Thoracic aorta (tissue), 2 donors: ENCODE measurements around the gene ITGA8. TPM values are rescaled to one million over a fixed set of nuclear protein-coding genes. Genes with fewer than 3 reads are reported as not detected.
"Not testable (repeated sequence)": the region's sequence is repeated elsewhere in the genome, so short reads cannot be mapped to it uniquely, and the experiment has no call there.

Experiments
- ATAC-seq: fragments of 150-250 bp; one replicate; pipeline ENCODE4 v1.8.0; 2017; ENCODE audit warnings: low read depth; ENCODE audit not compliant: insufficient number of reproducible peaks, low FRiP score
- DNase-seq: peaks from one replicate; pipeline ENCODE4 v3.0.0-alpha.2; 2020; ENCODE audit warnings: low spot score
- H3K27ac ChIP-seq, 2 donors: fragments of 200-600 bp; sonication (generic); 1 replicate in 1 of 2; 2 replicates in 1 of 2; pipeline ENCODE4 v1.5.1; 2016; ENCODE audit warnings: mild to moderate bottlenecking in 2 of 2, moderate library complexity in 2 of 2
- H3K27me3 ChIP-seq: fragments of 200-600 bp; sonication (generic); replicated peaks from 2 replicates; pipeline ENCODE4 v1.6.0; 2016; ENCODE audit warnings: mild to moderate bottlenecking; ENCODE audit not compliant: insufficient read depth
- H3K36me3 ChIP-seq: fragments of 200-600 bp; sonication (generic); one replicate; pipeline ENCODE4 v1.5.1; 2016
- H3K4me1 ChIP-seq, 2 donors: fragments of 200-600 bp; sonication (generic); 1 replicate in 1 of 2; 2 replicates in 1 of 2; pipeline versions ENCODE4 v1.5.1 to v1.6.0; 2016; ENCODE audit warnings: low read depth in 2 of 2, mild to moderate bottlenecking in 1 of 2; ENCODE audit not compliant: control insufficient read depth in 1 of 2
- H3K4me3 ChIP-seq: fragments of 200-600 bp; sonication (generic); 2 replicates; pipeline ENCODE4 v1.5.1; 2016; ENCODE audit warnings: mild to moderate bottlenecking
- H3K9me3 ChIP-seq: fragments of 200-600 bp; sonication (generic); 2 replicates; pipeline ENCODE4 v1.5.1; 2016
- CTCF ChIP-seq: fragments of 200-600 bp; sonication (generic); IDR thresholded peaks from one replicate; pipeline ENCODE4 v1.5.1; 2019; ENCODE audit warnings: antibody characterized with exemption
- total RNA-seq, 2 donors: library from RNA; depleted of rRNA; stranded (reverse); fragments of >200 nt; gene quantifications; one replicate each; pipeline versions ENCODE4 v1.1.0 to v1.2.3, GENCODE V29; 2016

ITGA8 gene
- total RNA-seq = 1,000 to 10,000 TPM; 1,137 to 1,173 TPM

- Histone ChIP-seq H3K27me3 (no peaks in the 10 kb centered on the region), H3K36me3 (peaks cover 4% of the 10 kb centered on the region), H3K4me3 (peak within 1 kb of the TSS; percentile 71), H3K4me1 (peaks cover 13 to 51% of the 10 kb centered on the region in 2 donors), H3K27ac (peak within 1 kb of the TSS; percentile 89 to 95), H3K9me3 (no peaks in the 10 kb centered on the region)
- no peak for ATAC-seq
- TF ChIP-seq CTCF = peak; percentile 68
- DNase-seq = no peak
Observed at GRCh38 chr10:15719899-15720634, at the start of gene ITGA8. Gene ITGA8, minus strand, starts transcription at chr10:15719922. Its CDS starts 151 bp downstream, at chr10:15719771.

GRCh38 chr10:15764892-15765454 is 45.3 kb upstream of the ITGA8 start:
- Histone ChIP-seq H3K36me3 (no peaks in the 10 kb centered on the region), H3K4me1 (no peaks in the 10 kb centered on the region), H3K4me3 (no peak overlapping the region), H3K27me3 (no peaks in the 10 kb centered on the region), H3K27ac (no peak overlapping the region), H3K9me3 (no peaks in the 10 kb centered on the region)
- DNase-seq (no peak), ATAC-seq (no peak)
- no peak for TF ChIP-seq CTCF

DNA sequence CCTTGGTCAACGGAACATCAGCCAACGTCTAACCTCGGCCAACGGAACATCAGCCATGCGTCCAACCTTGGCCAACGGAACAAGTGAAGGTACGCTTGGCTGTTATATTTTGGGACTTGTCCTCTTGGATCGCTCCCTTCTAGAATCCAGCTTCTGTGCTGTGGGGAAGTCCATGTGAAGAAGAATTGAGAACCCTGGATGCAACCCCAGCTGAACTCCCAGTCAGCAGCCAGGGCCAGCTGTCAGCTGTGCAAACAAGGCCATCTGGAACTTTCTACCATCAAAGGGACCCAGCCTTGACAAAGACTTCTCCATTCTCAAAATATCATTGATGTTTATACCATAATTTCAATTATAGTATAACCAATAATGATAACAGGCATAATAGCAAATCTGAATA is 43.3 kb upstream of the ITGA8 start:
- H3K27me3 ChIP-seq = no peaks in the 10 kb centered on the region
- no peaks in the 10 kb centered on the region for H3K36me3 ChIP-seq
- no peaks in the 10 kb centered on the region for H3K9me3 ChIP-seq
- no peak for TF ChIP-seq CTCF
- DNase-seq = no peak
- H3K27ac ChIP-seq = no peak overlapping the region
- no peak overlapping the region for H3K4me3 ChIP-seq
- no peaks in the 10 kb centered on the region for H3K4me1 ChIP-seq
- no peak for ATAC-seq

DNA sequence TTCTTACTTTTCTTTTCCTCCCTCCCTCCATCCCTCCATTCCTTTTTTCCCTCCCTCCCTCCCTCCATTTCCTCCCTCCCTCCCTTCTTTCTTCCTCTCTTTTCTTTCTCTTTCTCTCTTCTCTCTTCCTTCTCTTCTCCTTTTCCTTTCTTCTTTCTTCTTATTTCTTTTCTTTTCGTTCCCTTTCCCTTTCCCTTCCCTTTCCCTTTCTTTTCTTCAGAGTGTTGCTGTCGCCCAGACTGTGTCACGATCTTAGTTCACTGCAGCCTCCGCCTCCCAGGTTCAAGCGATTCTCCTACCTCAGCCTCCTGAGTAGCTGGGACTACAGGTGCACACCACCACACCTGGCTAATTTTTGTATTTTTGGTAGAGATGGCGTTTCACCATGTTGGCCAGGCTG is 42.5 kb upstream of the ITGA8 start:
- H3K4me1 ChIP-seq, H3K9me3 ChIP-seq, H3K4me3 ChIP-seq, ATAC-seq, H3K27me3 ChIP-seq, H3K27ac ChIP-seq, H3K36me3 ChIP-seq, DNase-seq: not testable (repeated sequence)

DNA sequence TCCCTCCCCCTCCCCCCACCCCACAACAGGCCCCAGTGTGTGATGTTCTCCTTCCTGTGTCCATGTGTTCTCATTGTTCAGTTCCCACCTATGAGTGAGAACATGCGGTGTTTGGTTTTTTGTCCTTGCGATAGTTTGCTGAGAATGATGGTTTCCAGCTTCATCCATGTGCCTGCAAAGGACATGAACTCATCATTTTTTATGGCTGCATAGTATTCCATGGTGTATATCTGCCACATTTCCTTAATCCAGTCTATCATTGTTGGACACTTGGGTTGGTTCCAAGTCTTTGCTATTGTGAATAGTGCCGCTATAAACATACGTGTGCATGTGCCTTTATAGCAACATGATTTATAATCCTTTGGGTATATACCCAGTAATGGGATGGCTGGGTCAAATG is 41.5 kb upstream of the ITGA8 start:
- H3K4me3 ChIP-seq, H3K4me1 ChIP-seq, ATAC-seq, H3K9me3 ChIP-seq, DNase-seq, H3K27me3 ChIP-seq, H3K27ac ChIP-seq, H3K36me3 ChIP-seq: not testable (repeated sequence)

DNA sequence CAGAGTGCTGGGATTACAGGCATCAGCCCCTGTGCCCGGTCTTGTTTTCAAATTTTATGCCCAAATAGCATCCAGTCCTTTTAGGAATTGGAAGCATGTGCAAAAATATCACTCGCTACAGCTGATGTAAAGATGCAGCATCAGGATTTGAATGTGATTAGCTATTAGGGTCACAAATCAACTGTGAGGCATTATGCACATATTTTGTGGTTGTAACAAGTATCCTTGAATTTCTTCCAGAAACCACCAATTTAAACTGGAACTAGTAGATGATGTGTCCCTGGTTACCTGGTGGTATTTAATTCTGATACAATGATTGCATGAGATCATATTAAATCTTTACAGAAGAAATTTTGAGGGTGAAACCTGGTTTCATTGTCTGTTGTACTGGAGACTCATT is 41.0 kb upstream of the ITGA8 start:
- DNase-seq (no peak), ATAC-seq (no peak)
- Histone ChIP-seq H3K27me3 (no peaks in the 10 kb centered on the region), H3K27ac (no peak overlapping the region), H3K9me3 (no peaks in the 10 kb centered on the region), H3K36me3 (no peaks in the 10 kb centered on the region), H3K4me3 (no peak overlapping the region), H3K4me1 (no peaks in the 10 kb centered on the region)
- no peak for TF ChIP-seq CTCF
